Measurements from ENCODE around the gene DDI1. TPM values are rescaled to one million over a fixed set of nuclear protein-coding genes. Genes with fewer than 3 reads are reported as not detected.

The DDI1 gene
- total and polyA plus RNA-seq, 9 of the 15 experiments (the other 6 are each of a cell fraction or from before 2014, with no cell fraction given): not detected

DNA sequence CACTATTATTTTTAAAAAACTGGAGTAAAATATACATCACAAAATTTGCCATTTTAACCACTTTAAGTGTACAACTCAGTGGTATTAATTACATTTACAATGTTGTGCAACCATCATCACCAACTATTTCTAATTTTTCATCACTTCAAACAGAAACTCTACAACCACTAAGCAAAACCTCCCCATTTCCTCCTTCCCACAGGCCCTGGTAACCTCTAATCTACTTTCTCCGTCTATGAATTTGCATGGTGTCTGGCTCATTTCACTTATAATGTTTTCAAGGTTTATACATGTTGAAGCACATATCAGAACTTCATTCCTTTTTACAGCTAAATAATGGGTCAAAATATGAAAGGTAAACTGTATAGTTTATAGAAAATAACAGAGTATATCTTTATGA lies 24.4 kb downstream of the DDI1 start:
- TF ChIP-seq ZNF140 (CRISPR knock-in tag; IDR thresholded peaks at IDR 0.05) (no peak), MBD2 (IDR thresholded peaks at IDR 0.05; ENCODE audit: borderline replicate concordance, low read depth) (no peak), ZNF23 (CRISPR knock-in tag; IDR thresholded peaks at IDR 0.05) (no peak), CEBPG (CRISPR knock-in tag; IDR thresholded peaks at IDR 0.05) (no peak), CEBPG (tag; conservative IDR thresholded peaks at IDR 0.05 in 1 of 2, IDR thresholded peaks at IDR 0.05 in 1 of 2) (no peak), NBN (IDR thresholded peaks at IDR 0.05; ENCODE audit: low read depth) (no peak), ZNF184 (CRISPR knock-in tag; IDR thresholded peaks at IDR 0.05) (no peak), HMG20B (CRISPR knock-in tag; IDR thresholded peaks at IDR 0.05) (no peak), RBFOX2 (IDR thresholded peaks at IDR 0.05; ENCODE audit: low read depth, low read length) (no peak)
- TF ChIP-seq, protein P1, sequence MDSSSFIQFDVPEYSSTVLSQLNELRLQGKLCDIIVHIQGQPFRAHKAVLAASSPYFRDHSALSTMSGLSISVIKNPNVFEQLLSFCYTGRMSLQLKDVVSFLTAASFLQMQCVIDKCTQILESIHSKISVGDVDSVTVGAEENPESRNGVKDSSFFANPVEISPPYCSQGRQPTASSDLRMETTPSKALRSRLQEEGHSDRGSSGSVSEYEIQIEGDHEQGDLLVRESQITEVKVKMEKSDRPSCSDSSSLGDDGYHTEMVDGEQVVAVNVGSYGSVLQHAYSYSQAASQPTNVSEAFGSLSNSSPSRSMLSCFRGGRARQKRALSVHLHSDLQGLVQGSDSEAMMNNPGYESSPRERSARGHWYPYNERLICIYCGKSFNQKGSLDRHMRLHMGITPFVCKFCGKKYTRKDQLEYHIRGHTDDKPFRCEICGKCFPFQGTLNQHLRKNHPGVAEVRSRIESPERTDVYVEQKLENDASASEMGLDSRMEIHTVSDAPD (CRISPR knock-in tag; IDR thresholded peaks at IDR 0.05): no peak
- TF ChIP-seq, protein P2, sequence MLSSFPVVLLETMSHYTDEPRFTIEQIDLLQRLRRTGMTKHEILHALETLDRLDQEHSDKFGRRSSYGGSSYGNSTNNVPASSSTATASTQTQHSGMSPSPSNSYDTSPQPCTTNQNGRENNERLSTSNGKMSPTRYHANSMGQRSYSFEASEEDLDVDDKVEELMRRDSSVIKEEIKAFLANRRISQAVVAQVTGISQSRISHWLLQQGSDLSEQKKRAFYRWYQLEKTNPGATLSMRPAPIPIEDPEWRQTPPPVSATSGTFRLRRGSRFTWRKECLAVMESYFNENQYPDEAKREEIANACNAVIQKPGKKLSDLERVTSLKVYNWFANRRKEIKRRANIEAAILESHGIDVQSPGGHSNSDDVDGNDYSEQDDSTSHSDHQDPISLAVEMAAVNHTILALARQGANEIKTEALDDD (IDR thresholded peaks at IDR 0.05): no peak
- WGBS (ENCODE audit: insufficient coverage, low coverage, missing lambda C conversion rate): 0% methylated on average over 1 of the region's 1 CpG
- in situ Hi-C loops (cut with MboI) (no loop called here), intact Hi-C loops (cut with micrococcal nuclease) (no loop called here)
- Histone ChIP-seq H4K20me1 (replicated peaks; ENCODE audit: control insufficient read depth, insufficient read depth, low read length) (no peaks in the 10 kb centered on the region), H3K4me3 (no peak overlapping the region), H3K36me3 (ENCODE audit: control insufficient read depth, insufficient read depth, low read length) (no peaks in the 10 kb centered on the region), H3K9me3 (replicated peaks; ENCODE audit: control insufficient read depth, insufficient read depth, low read depth, low read length) (no peaks in the 10 kb centered on the region), H3K4me2 (ENCODE audit: insufficient read depth, low read length) (no peak overlapping the region), H3K27ac (ENCODE audit: extremely low read depth, low read depth, low read length) (no peak overlapping the region), H2AFZ (ENCODE audit: low read depth, low read length) (no peak overlapping the region), H3K27me3 (ENCODE audit: control insufficient read depth in 2 of 2, insufficient read depth in 2 of 2, low read length in 2 of 2) (no peaks in the 10 kb centered on the region), H3K79me2 (ENCODE audit: control insufficient read depth, insufficient read depth, low read length) (no peaks in the 10 kb centered on the region), H3K4me1 (replicated peaks in 1 of 2; ENCODE audit: control insufficient read depth in 2 of 2, insufficient read depth in 2 of 2, low read length in 2 of 2) (no peaks in the 10 kb centered on the region), H3K9me1 (ENCODE audit: control insufficient read depth, insufficient read depth, low read length) (no peaks in the 10 kb centered on the region), H3K9ac (ENCODE audit: insufficient read depth in 1 of 2, low read depth in 2 of 2, low read length in 2 of 2) (no peak overlapping the region)
- FAIRE-seq (no peak), ATAC-seq (no peak), DNase-seq (ENCODE audit: extremely low read depth in 1 of 4, low spot score in 3 of 4) (no peak)
- ChIA-PET CTCF (ENCODE audit: low intra/inter-chr PET ratio) (no interaction called here), POLR2A (no interaction called here)
- BruUV-seq (replicated peaks): no TSS peak
